Amniotic epithelial cell (primary cell): ENCODE measurements around the gene PSRC1.

Experiments
- DNase-seq: peaks from one replicate; pipeline ENCODE4 v3.0.0-alpha.2; 2010; ENCODE audit warnings: low read depth

The PSRC1 gene

GRCh38 chr1:109247401-109248365, 35.3 kb downstream of the PSRC1 start:
- no peak for DNase-seq

- DNase-seq: no peak
These were observed 36.8 kb downstream of the PSRC1 start for GRCh38 chr1:109246141-109246551.

GRCh38 chr1:109243860-109244552, 38.9 kb downstream of the PSRC1 start:
- no peak for DNase-seq

GRCh38 chr1:109243221-109243620, 39.7 kb downstream of the PSRC1 start:
- DNase-seq: no peak

GRCh38 chr1:109242387-109242786, 40.6 kb downstream of the PSRC1 start:
- DNase-seq: no peak

GRCh38 chr1:109241841-109242345, 41.1 kb downstream of the PSRC1 start:
- DNase-seq: no peak

- no peak for DNase-seq
These were observed 41.6 kb downstream of the PSRC1 start for GRCh38 chr1:109241344-109241743.

GRCh38 chr1:109240158-109241152, 42.5 kb downstream of the PSRC1 start:
- peak; percentile 57 for DNase-seq

GRCh38 chr1:109239409-109240068, 43.4 kb downstream of the PSRC1 start:
- DNase-seq: peak; percentile 38

GRCh38 chr1:109239047-109239408, 43.9 kb downstream of the PSRC1 start:
- no peak for DNase-seq

GRCh38 chr1:109238382-109238781, 44.6 kb downstream of the PSRC1 start:
- no peak for DNase-seq

- no peak for DNase-seq
These were observed 45.4 kb downstream of the PSRC1 start for GRCh38 chr1:109237512-109237911.

- no peak for DNase-seq
These were observed 47.8 kb downstream of the PSRC1 start for GRCh38 chr1:109235137-109235536.

- DNase-seq: no peak
These were observed 51.9 kb downstream of the PSRC1 start for GRCh38 chr1:109231066-109231465.
